Measurements from ENCODE around the gene AGA.

The AGA gene

GRCh38 chr4:177391287-177391686 is 51.0 kb downstream of the AGA start:
- DNase-seq (ENCODE audit: low read depth in 2 of 2), result no peak

GRCh38 chr4:177386278-177386815 is 55.9 kb downstream of the AGA start:
- no peak for DNase-seq (ENCODE audit: low read depth in 2 of 2)

DNA sequence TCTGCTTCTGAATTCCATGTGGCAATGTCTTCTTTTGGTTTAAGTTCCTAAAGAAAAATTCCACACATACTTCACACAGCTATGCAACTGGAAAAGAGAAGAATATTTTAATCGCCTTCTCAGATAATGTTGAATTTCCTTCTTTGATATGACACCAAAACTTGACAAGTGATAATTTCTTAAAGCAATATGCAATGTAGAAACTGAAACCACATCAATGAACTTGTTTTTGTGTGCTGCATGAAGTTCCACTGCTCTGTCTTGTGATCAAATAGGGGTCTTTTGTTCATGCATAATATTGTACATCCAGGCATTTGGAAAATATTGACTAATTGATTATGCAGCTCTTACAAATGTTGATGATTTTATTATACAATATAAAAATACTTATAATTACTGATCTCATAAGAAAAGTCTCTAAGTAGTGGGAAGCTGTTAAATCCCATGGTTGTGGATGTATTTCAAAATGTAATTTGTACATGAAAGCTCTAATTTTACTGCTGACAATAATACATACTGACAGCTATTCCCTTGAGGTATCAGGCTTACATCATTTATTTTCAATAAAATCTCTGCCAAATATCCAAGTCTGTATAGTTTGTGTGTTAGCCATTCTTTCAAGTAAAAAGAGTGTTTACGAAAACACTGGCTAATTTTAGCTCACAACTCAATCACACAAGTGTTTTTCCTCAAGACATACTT is 56.5 kb downstream of the AGA start:
- no peak for DNase-seq (ENCODE audit: low read depth in 2 of 2)

DNA sequence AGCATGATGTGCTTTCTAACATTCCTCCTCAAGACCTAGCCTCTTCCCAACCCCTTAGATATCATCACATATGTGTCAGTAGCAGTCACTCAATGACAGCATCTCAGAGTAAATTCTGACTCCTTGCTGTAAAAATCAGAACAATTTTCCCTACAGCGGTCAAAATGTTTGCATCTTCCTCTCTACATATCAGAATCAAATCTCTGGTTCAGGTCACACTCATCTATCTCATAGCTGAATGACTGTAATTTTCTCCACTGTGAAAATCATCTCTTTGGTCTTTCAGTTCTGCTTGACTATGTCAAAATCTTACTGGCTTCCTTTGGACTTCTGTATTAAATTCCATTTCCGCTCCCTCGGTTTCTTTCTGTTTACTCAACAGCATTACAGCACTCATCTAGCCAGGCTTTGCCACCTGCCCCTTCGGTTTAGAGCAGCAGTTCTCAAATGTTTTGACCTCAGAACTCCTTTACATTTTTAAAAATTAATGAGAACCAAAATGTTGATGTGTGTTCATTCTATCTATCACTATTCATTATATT is 57.3 kb downstream of the AGA start:
- DNase-seq (ENCODE audit: low read depth in 2 of 2), result no peak

DNA sequence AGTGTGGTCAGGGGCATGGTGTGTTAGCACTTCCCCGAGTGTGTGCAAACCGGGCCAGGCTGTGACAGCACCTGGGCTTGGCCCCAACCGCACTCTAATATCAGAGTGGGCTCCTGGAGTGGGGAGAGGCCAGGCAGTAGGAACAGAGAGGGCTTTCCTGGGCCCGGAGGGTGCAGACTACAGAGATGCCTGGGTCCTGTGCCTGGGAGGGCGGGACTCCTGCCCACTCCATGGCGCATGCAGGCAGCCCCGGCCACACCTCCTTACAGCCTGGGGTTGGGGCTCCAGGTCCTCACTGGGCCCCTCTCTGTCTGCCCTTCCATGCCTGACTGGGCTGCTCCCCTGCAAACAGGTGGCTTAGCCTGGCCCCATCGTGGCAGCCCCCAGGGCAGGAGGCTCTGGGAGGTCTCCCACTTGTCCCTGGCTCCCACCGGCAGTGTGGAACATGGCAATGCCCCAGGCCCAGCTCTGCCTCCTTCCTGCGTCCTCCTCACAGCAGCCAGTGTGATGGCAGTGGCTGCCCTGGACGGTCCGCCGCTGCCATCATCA is 60.4 kb downstream of the AGA start:
- DNase-seq (ENCODE audit: low read depth in 2 of 2), result no peak

All from stimulated activated CD8-positive, alpha-beta memory T cell treated with anti-CD3 and anti-CD28 coated beads, Interleukin-7, amount 100 ng/mL, for 4 hours (primary cell).